GM12878 (cell line): ENCODE data around the gene KLF15. TPM values are rescaled to one million over a fixed set of nuclear protein-coding genes. Genes with fewer than 3 reads are reported as not detected.

Experiments
- ATAC-seq: fragments of 200-7000 bp; cut with Tn5 transposase; 3 replicates; pipeline ENCODE4 v1.9.1; 2020; ENCODE audit warnings: mild to moderate bottlenecking, moderate library complexity
- BruUV-seq: library from RNA; stranded (reverse); fragments of 400-500 nt; replicated peaks from 2 replicates; lab custom pipeline; 2021; lab: Mats Ljungman, UMichigan
- CTCF ChIA-PET: fragments of 300-600 bp; sonication (Branson Sonifier 250); formaldehyde crosslinking; extraction: SDS; loops from one replicate; lab custom pipeline; 2021; ENCODE audit warnings: inconsistent platforms; lab: Yijun Ruan, JAX
- POLR2A ChIA-PET: fragments of 350-600 bp; formaldehyde crosslinking; extraction: SDS; loops from one replicate; lab custom pipeline; 2021; ENCODE audit warnings: inconsistent platforms; lab: Charles Lee
- RAD21 ChIA-PET: fragments of 300-600 bp; sonication (Branson Sonifier 250); formaldehyde crosslinking; loops from one replicate; lab custom pipeline; 2023; ENCODE audit warnings: antibody characterized with exemption; ENCODE audit not compliant: unreplicated experiment; lab: Charles Lee
- SMC1A ChIA-PET: fragments of 300-600 bp; sonication (Branson Sonifier 250); formaldehyde crosslinking; loops from one replicate; lab custom pipeline; 2023; ENCODE audit not compliant: unreplicated experiment, uncharacterized antibody; lab: Charles Lee
- DNase-seq: peaks from one replicate; pipeline ENCODE4 v3.0.0-alpha.2; 2011; ENCODE audit warnings: low read depth, low spot score
- FAIRE-seq: peaks from 3 replicates; lab custom pipeline; 2011; peaks lifted over from hg19 to GRCh38; lab: Jason Lieb, UNC
- H2AFZ ChIP-seq: 2 replicates; pipeline ENCODE4 v1.6.0; 2011; ENCODE audit warnings: low read depth, low read length, control low read depth; ENCODE audit not compliant: control insufficient read depth
- H3K27ac ChIP-seq: 2 replicates; pipeline ENCODE4 v1.5.1; 2011; ENCODE audit warnings: control low read depth; ENCODE audit not compliant: control insufficient read depth, insufficient read depth
- H3K27me3 ChIP-seq, 2 experiments: replicated peaks in 1 of 2; 2 replicates each; pipeline versions ENCODE4 v1.6.0 to v1.6.1; 2011; ENCODE audit warnings: low read length in 1 of 2; ENCODE audit not compliant: control insufficient read depth in 2 of 2, insufficient read depth in 2 of 2
- H3K36me3 ChIP-seq, 2 experiments: 2 replicates each; pipeline ENCODE4 v1.5.1; 2011; ENCODE audit warnings: low read length in 1 of 2; ENCODE audit not compliant: control insufficient read depth in 2 of 2, insufficient read depth in 2 of 2
- H3K4me1 ChIP-seq: 2 replicates; pipeline ENCODE4 v1.6.1; 2011; ENCODE audit warnings: mild to moderate bottlenecking, low read length, moderate library complexity, mixed read lengths; ENCODE audit not compliant: control insufficient read depth, insufficient read depth
- H3K4me2 ChIP-seq: 2 replicates; pipeline ENCODE4 v1.6.0; 2011; ENCODE audit warnings: control low read depth; ENCODE audit not compliant: control insufficient read depth, insufficient read depth
- H3K4me3 ChIP-seq: fragments of 200-600 bp; sonication (generic); 2 replicates; pipeline ENCODE4 v1.5.1; 2016
- H3K79me2 ChIP-seq: 2 replicates; pipeline ENCODE4 v1.6.0; 2011; ENCODE audit warnings: low read length; ENCODE audit not compliant: control insufficient read depth, insufficient read depth
- H3K9ac ChIP-seq: 2 replicates; pipeline ENCODE4 v1.8.0; 2011; ENCODE audit warnings: low read length, control low read depth, mixed read lengths; ENCODE audit not compliant: control insufficient read depth, insufficient read depth
- H3K9me3 ChIP-seq: replicated peaks from 3 replicates; pipeline ENCODE4 v1.5.1; 2011; ENCODE audit warnings: mild to moderate bottlenecking, low read length; ENCODE audit not compliant: control insufficient read depth, insufficient read depth
- H4K20me1 ChIP-seq: 2 replicates; pipeline ENCODE4 v1.6.0; 2011; ENCODE audit not compliant: control insufficient read depth, insufficient read depth
- ATF7 ChIP-seq: fragments of 450-650 bp; IDR thresholded peaks from 2 replicates; pipeline ENCODE4 v1.6.1; 2016; ENCODE audit warnings: low read depth, mild to moderate bottlenecking
- ETV6 ChIP-seq, 2 experiments: fragments of 450-650 bp in 1 of 2; IDR thresholded peaks in 1 of 2; conservative IDR thresholded peaks in 1 of 2; 2 replicates each; pipeline ENCODE4 v1.6.1; 2014; ENCODE audit warnings: antibody characterized with exemption in 1 of 2, borderline replicate concordance in 1 of 2, low read depth in 1 of 2, mild to moderate bottlenecking in 1 of 2, moderate library complexity in 1 of 2
- KDM1A ChIP-seq: fragments of 200-600 bp; sonication (generic); IDR thresholded peaks from 2 replicates; pipeline ENCODE4 v1.6.1; 2016; ENCODE audit warnings: borderline replicate concordance
- MAX ChIP-seq: IDR thresholded peaks from 2 replicates; pipeline ENCODE4 v1.6.1; 2012; ENCODE audit warnings: low read depth, low read length, improper control_type of control experiment
- MXI1 ChIP-seq: fragments of 150-350 bp; IDR thresholded peaks from 2 replicates; pipeline ENCODE4 v1.6.1; 2011; ENCODE audit warnings: low read depth, mild to moderate bottlenecking, inconsistent platforms, low read length, improper control_type of control experiment
- RELB ChIP-seq: fragments of 450-650 bp; IDR thresholded peaks from 2 replicates; pipeline ENCODE4 v1.6.1; 2017; ENCODE audit warnings: low read depth, mild to moderate bottlenecking, moderate library complexity
- SRF ChIP-seq, 2 experiments: IDR thresholded peaks; 2 replicates each; pipeline ENCODE4 v1.6.1; 2011; ENCODE audit warnings: low read depth in 2 of 2, low read length in 2 of 2, mild to moderate bottlenecking in 1 of 2, moderate library complexity in 1 of 2
- TCF3 ChIP-seq: IDR thresholded peaks from 2 replicates; pipeline ENCODE4 v1.6.1; 2012; ENCODE audit warnings: low read depth, mild to moderate bottlenecking, low read length, borderline replicate concordance; ENCODE audit not compliant: insufficient read depth
- ZNF207 ChIP-seq: fragments of 450-650 bp; IDR thresholded peaks from 2 replicates; pipeline ENCODE4 v1.6.1; 2014; ENCODE audit warnings: antibody characterized with exemption, mild to moderate bottlenecking, borderline replicate concordance
- ZNF24 ChIP-seq: fragments of 450-650 bp; IDR thresholded peaks from 2 replicates; pipeline ENCODE4 v1.6.1; 2017; ENCODE audit warnings: antibody characterized with exemption, mild to moderate bottlenecking
- ZNF622 ChIP-seq: fragments of 450-650 bp; IDR thresholded peaks from 2 replicates; pipeline ENCODE4 v1.6.1; 2017; ENCODE audit warnings: mild to moderate bottlenecking, inconsistent platforms
- WGBS: methylation state at CpG from one replicate; pipeline ENCODE4 v1.1.6; 2016; ENCODE audit warnings: low lambda C conversion rate; ENCODE audit not compliant: insufficient replicate concordance, insufficient coverage; ENCODE audit errors: missing lambda C conversion rate; 5-methylcytosine and 5-hydroxymethylcytosine counted together
- in situ Hi-C: fragments of 300-500 bp; cut with MboI; formaldehyde crosslinking; loops from 9 replicates; pipeline ENCODE4 v1.14.3; 2018; ENCODE audit warnings: mixed read lengths
- intact Hi-C: fragments of 100-400 bp; cut with micrococcal nuclease; formaldehyde crosslinking; loops from one replicate; pipeline ENCODE4 v1.14.2; 2022; ENCODE audit not compliant: unreplicated experiment
- polyA plus RNA-seq, 11 experiments: library from polyadenylated mRNA; depleted of rRNA in 4 of 11; unstranded in 6 of 11; stranded (reverse) in 5 of 11; fragments of >200 nt; fragmentation: Nextera tagmentation in 4 of 11; fragmentation: Illumina TruSeq in 1 of 11; extraction: Ambion mirVana in 4 of 11; extraction: Trizol in 1 of 11; gene quantifications; 1 replicate in 1 of 11; 2 replicates in 10 of 11; pipeline versions ENCODE4 v1.2.1 to v1.2.3, GENCODE V29; 2011 to 2016; ENCODE audit warnings: inconsistent platforms in 2 of 11, missing spikeins in 2 of 11, low read depth in 1 of 11
- total RNA-seq, 4 experiments: library from RNA; depleted of rRNA in 3 of 4; stranded (reverse); fragments of >200 nt in 3 of 4; fragmentation: Illumina TruSeq in 1 of 4; extraction: Trizol in 1 of 4; gene quantifications; 2 replicates each; pipeline versions ENCODE4 v1.2.1 to v1.2.3, GENCODE V29; 2013 to 2021
- TF ChIP-seq, protein P1 (sequence below): fragments of 450-650 bp; IDR thresholded peaks from 2 replicates; pipeline ENCODE4 v1.6.1; 2017; ENCODE audit warnings: mild to moderate bottlenecking, low read depth, inconsistent platforms; ENCODE audit not compliant: poor library complexity, severe bottlenecking

KLF15 gene
- total and polyA plus RNA-seq, 10 of the 15 experiments (the other 5 are each of a cell fraction or from before 2014, with no cell fraction given) = 0.15 TPM; not detected in 9

DNA sequence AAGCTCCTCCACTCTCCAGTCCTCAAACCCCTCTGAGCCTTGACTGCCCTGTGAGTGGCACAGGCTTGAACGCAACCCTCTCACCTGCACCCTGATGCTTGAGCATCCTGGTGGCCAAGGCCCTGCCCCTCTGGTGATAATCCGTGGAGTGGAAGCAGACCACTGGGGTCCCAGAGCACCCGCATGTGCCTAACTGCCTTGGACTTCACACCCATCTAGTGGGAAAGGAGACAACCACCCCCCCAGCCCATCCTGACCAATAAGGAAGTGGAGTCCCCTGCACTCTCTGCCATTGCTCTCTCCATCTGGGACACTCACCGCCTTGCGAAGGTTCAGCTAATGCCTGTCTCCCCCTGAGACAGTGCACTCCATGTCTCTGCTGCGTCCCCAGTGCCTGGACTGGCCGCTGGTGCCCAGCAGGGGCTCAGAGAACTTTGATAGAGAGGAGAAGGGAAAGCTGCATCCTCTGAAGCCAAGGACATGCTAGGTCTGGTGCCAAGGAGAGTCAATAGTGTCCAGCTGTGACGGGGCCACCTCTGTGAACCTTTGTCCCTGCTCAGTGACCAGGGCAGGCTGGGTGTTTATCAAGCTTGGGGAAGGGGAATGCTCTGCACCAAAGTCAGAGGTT lies 3.4 kb downstream of the KLF15 start (continued):
- TF ChIP-seq, protein P1, sequence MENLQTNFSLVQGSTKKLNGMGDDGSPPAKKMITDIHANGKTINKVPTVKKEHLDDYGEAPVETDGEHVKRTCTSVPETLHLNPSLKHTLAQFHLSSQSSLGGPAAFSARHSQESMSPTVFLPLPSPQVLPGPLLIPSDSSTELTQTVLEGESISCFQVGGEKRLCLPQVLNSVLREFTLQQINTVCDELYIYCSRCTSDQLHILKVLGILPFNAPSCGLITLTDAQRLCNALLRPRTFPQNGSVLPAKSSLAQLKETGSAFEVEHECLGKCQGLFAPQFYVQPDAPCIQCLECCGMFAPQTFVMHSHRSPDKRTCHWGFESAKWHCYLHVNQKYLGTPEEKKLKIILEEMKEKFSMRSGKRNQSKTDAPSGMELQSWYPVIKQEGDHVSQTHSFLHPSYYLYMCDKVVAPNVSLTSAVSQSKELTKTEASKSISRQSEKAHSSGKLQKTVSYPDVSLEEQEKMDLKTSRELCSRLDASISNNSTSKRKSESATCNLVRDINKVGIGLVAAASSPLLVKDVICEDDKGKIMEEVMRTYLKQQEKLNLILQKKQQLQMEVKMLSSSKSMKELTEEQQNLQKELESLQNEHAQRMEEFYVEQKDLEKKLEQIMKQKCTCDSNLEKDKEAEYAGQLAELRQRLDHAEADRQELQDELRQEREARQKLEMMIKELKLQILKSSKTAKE = no peak
- no peak for TF ChIP-seq ZNF24

GRCh38 chr3:126352476-126353454 lies 4.4 kb downstream of the KLF15 start:
- Histone ChIP-seq H3K79me2 (no peaks in the 10 kb centered on the region), H3K4me3 (no peak overlapping the region), H3K4me1 (no peaks in the 10 kb centered on the region), H3K9ac (no peak overlapping the region), H3K9me3 (no peaks in the 10 kb centered on the region), H3K27me3 (peaks cover 5 to 14% of the 10 kb centered on the region in 2 experiments), H3K27ac (no peak overlapping the region), H3K4me2 (no peak overlapping the region), H2AFZ (no peak overlapping the region), H3K36me3 (no peaks in the 10 kb centered on the region), H4K20me1 (no peaks in the 10 kb centered on the region)
- SMC1A ChIA-PET = no interaction called here
- CTCF ChIA-PET = no interaction called here
- BruUV-seq = no TSS peak
- FAIRE-seq (no peak), ATAC-seq (no peak), DNase-seq (no peak)
- POLR2A ChIA-PET = no interaction called here
- 37% methylated on average over 27 of the region's 27 CpGs for WGBS
- RAD21 ChIA-PET = no interaction called here
- intact Hi-C loops (no loop called here), in situ Hi-C loops (no loop called here)
- TF ChIP-seq ETV6 (conservative IDR thresholded peaks at IDR 0.05 in 1 of 2, IDR thresholded peaks at IDR 0.05 in 1 of 2; ENCODE audit: borderline replicate concordance in 1 of 2, low read depth in 1 of 2) = no peak
- no peak for TF ChIP-seq TCF3
- no peak for TF ChIP-seq MXI1
- no peak for TF ChIP-seq KDM1A
- TF ChIP-seq RELB = no peak
- no peak for TF ChIP-seq SRF (IDR thresholded peaks at IDR 0.05; ENCODE audit: low read depth in 2 of 2, low read length in 2 of 2)
- TF ChIP-seq ZNF622 = no peak
- no peak for TF ChIP-seq MAX
- no peak for TF ChIP-seq ZNF207
- no peak for TF ChIP-seq ATF7
